HepG2 (cell line): Measurements from ENCODE around the gene PRDX6. TPM values are rescaled to one million over a fixed set of nuclear protein-coding genes. Genes with fewer than 3 reads are reported as not detected.

Experiments used
- ARNT2 ChIP-seq: sonication (generic); formaldehyde crosslinking; IDR thresholded peaks from 2 replicates; pipeline ENCODE4 v1.8.0; 2022; ENCODE audit warnings: mild to moderate bottlenecking, low read depth, missing genetic modification reagents, moderate library complexity
- ERF ChIP-seq: IDR thresholded peaks from 2 replicates; pipeline ENCODE4 v1.6.1; 2018; ENCODE audit warnings: missing biosample characterization, missing genetic modification reagents
- KAT8 ChIP-seq: IDR thresholded peaks from 2 replicates; pipeline ENCODE4 v1.6.1; 2016; ENCODE audit warnings: missing genetic modification reagents, missing compliant biosample characterization
- SIN3A ChIP-seq: IDR thresholded peaks from 2 replicates; pipeline ENCODE4 v1.6.1; 2011; ENCODE audit warnings: low read depth, mild to moderate bottlenecking, control low read depth, low read length, borderline replicate concordance
- THAP11 ChIP-seq: IDR thresholded peaks from 2 replicates; pipeline ENCODE4 v1.6.1; 2016; ENCODE audit warnings: missing biosample characterization, missing genetic modification reagents
- TOPORS ChIP-seq: sonication (generic); formaldehyde crosslinking; IDR thresholded peaks from 2 replicates; pipeline ENCODE4 v1.8.0; 2023; ENCODE audit warnings: mild to moderate bottlenecking, missing genetic modification reagents
- ZBTB38 ChIP-seq: sonication (generic); formaldehyde crosslinking; IDR thresholded peaks from 2 replicates; pipeline ENCODE4 v1.5.1; 2020; ENCODE audit warnings: mild to moderate bottlenecking, missing genetic modification reagents
- ZFP62 ChIP-seq: sonication (generic); formaldehyde crosslinking; IDR thresholded peaks from 2 replicates; pipeline ENCODE4 v1.4.0; 2020; ENCODE audit warnings: missing genetic modification reagents
- ZMAT3 ChIP-seq: sonication (generic); formaldehyde crosslinking; conservative IDR thresholded peaks from 2 replicates; pipeline ENCODE4 v1.7.0; 2021; ENCODE audit warnings: missing genetic modification reagents
- ZNF253 ChIP-seq: sonication (generic); formaldehyde crosslinking; IDR thresholded peaks from 2 replicates; pipeline ENCODE4 v1.8.0; 2022; ENCODE audit warnings: mild to moderate bottlenecking, missing genetic modification reagents, borderline replicate concordance
- ZNF557 ChIP-seq: sonication (generic); formaldehyde crosslinking; IDR thresholded peaks from 2 replicates; pipeline ENCODE4 v1.4.0; 2020; ENCODE audit warnings: missing genetic modification reagents
- ZNF570 ChIP-seq: sonication (generic); formaldehyde crosslinking; IDR thresholded peaks from 2 replicates; pipeline ENCODE4 v1.4.0; 2020; ENCODE audit warnings: mild to moderate bottlenecking, missing genetic modification reagents, borderline replicate concordance
- ZNF800 ChIP-seq: sonication (generic); formaldehyde crosslinking; IDR thresholded peaks from 2 replicates; pipeline ENCODE4 v1.4.0; 2020; ENCODE audit warnings: missing genetic modification reagents
- polyA plus RNA-seq, 8 experiments: library from polyadenylated mRNA; depleted of rRNA in 3 of 8; stranded (reverse) in 7 of 8; unstranded in 1 of 8; fragments of >200 nt; fragmentation: Illumina TruSeq in 4 of 8; extraction: Trizol in 4 of 8; gene quantifications; 2 replicates each; pipeline versions ENCODE4 v1.2.1 to v1.2.3, GENCODE V29; 2011 to 2016; ENCODE audit warnings: low read depth in 4 of 8, missing spikeins in 1 of 8, mixed read lengths in 1 of 8; ENCODE audit not compliant: insufficient read depth in 1 of 8
- total RNA-seq, 5 experiments: library from RNA; depleted of rRNA; stranded (reverse); fragments of >200 nt; fragmentation: Illumina TruSeq; extraction: Trizol; gene quantifications; 2 replicates each; pipeline ENCODE4 v1.2.3, GENCODE V29; 2016; ENCODE audit warnings: low read depth in 1 of 5

PRDX6 gene
- total and polyA plus RNA-seq, 2 of the 13 experiments (the other 11 are each of a cell fraction or from before 2014, with no cell fraction given), result 224 to 309 TPM

- TF ChIP-seq ZMAT3 (CRISPR knock-in tag), result no peak
- TF ChIP-seq SIN3A, result peak; percentile 93; the same call in 1 of the 2 replicates
- TF ChIP-seq ZNF570 (CRISPR knock-in tag), result no peak
- TF ChIP-seq ZNF253 (CRISPR knock-in tag), result no peak
- TF ChIP-seq TOPORS (CRISPR knock-in tag), result no peak
- TF ChIP-seq ZFP62 (CRISPR knock-in tag), result no peak
- TF ChIP-seq ZBTB38 (CRISPR knock-in tag), result peak; percentile 55; the same call in 1 of the 2 replicates
- TF ChIP-seq ARNT2, result no peak; the same call in 1 of the 2 replicates
- peak; percentile 52; the same call in 1 of the 2 replicates for TF ChIP-seq ERF (CRISPR knock-in tag)
- peak; percentile 66 for TF ChIP-seq THAP11 (CRISPR knock-in tag)
- TF ChIP-seq KAT8 (CRISPR knock-in tag), result peak; percentile 74; the same call in 1 of the 2 replicates
- peak; percentile 37; the same call in 1 of the 2 replicates for TF ChIP-seq ZNF800
- TF ChIP-seq ZNF557, result no peak
- TF ChIP-seq, all 625 proteins: peak for 90
These were observed 360 bp upstream of the PRDX6 start (continued) for GRCh38 chr1:173476665-173477285.
